Adipose tissue (tissue), 3 donors: ENCODE measurements around the gene BRIP1. TPM values are rescaled to one million over a fixed set of nuclear protein-coding genes. Genes with fewer than 3 reads are reported as not detected.
"Not testable (repeated sequence)": the region's sequence is repeated elsewhere in the genome, so short reads cannot be mapped to it uniquely, and the experiment has no call there.

Experiments
- H3K27ac ChIP-seq: one replicate; pipeline ENCODE4 v1.5.1; 2013; ENCODE audit warnings: low read depth, low read length
- WGBS, 3 donors: extraction: QIAGEN DNeasy Blood & Tissue Kit; methylation state at CpG; one replicate each; pipeline ENCODE4 v1.1.7; 2013; 5-methylcytosine and 5-hydroxymethylcytosine counted together
- polyA plus RNA-seq, 3 donors: library from polyadenylated mRNA; stranded (reverse); fragments of 200-250 nt; gene quantifications; one replicate each; pipeline ENCODE4 v1.2.3, GENCODE V29; 2013
- donor health status: healthy with polysubstance abuse.
- donor health status: Bipolar disorder and iron deficiency.
- donor health status: healthy.

BRIP1 gene
- polyA plus RNA-seq, 3 donors: 0.11 to 0.25 (median 0.15) TPM

- 94 to 100% (median 100%) methylated on average over 1 of the region's 1 CpG for WGBS, 3 donors
- H3K27ac ChIP-seq: no peak overlapping the region
Measured at GRCh38 chr17:61753696-61754095, 109.6 kb downstream of the BRIP1 start.

- WGBS, 3 donors: 44 to 79% (median 72%) methylated on average over 1 of the region's 1 CpG
- H3K27ac ChIP-seq: no peak overlapping the region
Measured at GRCh38 chr17:61750656-61751055, 112.7 kb downstream of the BRIP1 start.

- 95 to 98% (median 97%) methylated on average over 3 of the region's 3 CpGs for WGBS, 3 donors
- no peak overlapping the region for H3K27ac ChIP-seq
Measured at GRCh38 chr17:61749823-61750404, 113.4 kb downstream of the BRIP1 start.

- 96 to 98% (median 97%) methylated on average over 3 of the region's 3 CpGs for WGBS, 3 donors
- no peak overlapping the region for H3K27ac ChIP-seq
Measured at GRCh38 chr17:61746248-61746985, 116.9 kb downstream of the BRIP1 start.

GRCh38 chr17:61744804-61745203 is 118.5 kb downstream of the BRIP1 start:
- no peak overlapping the region for H3K27ac ChIP-seq

GRCh38 chr17:61744252-61744651 is 119.1 kb downstream of the BRIP1 start:
- WGBS, 3 donors: 91 to 100% (median 96%) methylated on average over 3 of the region's 3 CpGs
- no peak overlapping the region for H3K27ac ChIP-seq

GRCh38 chr17:61743766-61744165 is 119.6 kb downstream of the BRIP1 start:
- H3K27ac ChIP-seq: no peak overlapping the region
- WGBS, 3 donors: 97 to 99% (median 97%) methylated on average over 6 of the region's 6 CpGs

- no peak overlapping the region for H3K27ac ChIP-seq
Measured at GRCh38 chr17:61739002-61739401, 124.3 kb downstream of the BRIP1 start.

- H3K27ac ChIP-seq: no peak overlapping the region
Measured at GRCh38 chr17:61738249-61738648, 125.1 kb downstream of the BRIP1 start.

- no peak overlapping the region for H3K27ac ChIP-seq
- 97% methylated on average over 4 of the region's 4 CpGs for WGBS, 3 donors
Measured at GRCh38 chr17:61737820-61738219, 125.5 kb downstream of the BRIP1 start.

- no peak overlapping the region for H3K27ac ChIP-seq
Measured at GRCh38 chr17:61736438-61736837, 126.9 kb downstream of the BRIP1 start.

- H3K27ac ChIP-seq: no peak overlapping the region
- WGBS, 3 donors: 94 to 97% (median 96%) methylated on average over 2 of the region's 2 CpGs
Measured at GRCh38 chr17:61735807-61736206, 127.5 kb downstream of the BRIP1 start.

GRCh38 chr17:61734466-61734865 is 128.9 kb downstream of the BRIP1 start:
- H3K27ac ChIP-seq: no peak overlapping the region

- WGBS, 3 donors: 84 to 97% (median 91%) methylated on average over 3 of the region's 3 CpGs
- H3K27ac ChIP-seq: no peak overlapping the region
Measured at GRCh38 chr17:61734012-61734411, 129.3 kb downstream of the BRIP1 start.

GRCh38 chr17:61733021-61733420 is 130.3 kb downstream of the BRIP1 start:
- 98 to 99% (median 99%) methylated on average over 5 of the region's 5 CpGs for WGBS, 3 donors
- H3K27ac ChIP-seq: no peak overlapping the region

GRCh38 chr17:61732169-61732568 is 131.2 kb downstream of the BRIP1 start:
- no peak overlapping the region for H3K27ac ChIP-seq
- WGBS, 3 donors: 79 to 84% (median 79%) methylated on average over 3 of the region's 3 CpGs

- H3K27ac ChIP-seq: no peak overlapping the region
Measured at GRCh38 chr17:61731330-61731729, 132.0 kb downstream of the BRIP1 start.

GRCh38 chr17:61729690-61730268 is 133.5 kb downstream of the BRIP1 start:
- no peak overlapping the region for H3K27ac ChIP-seq
- 85 to 97% (median 90%) methylated on average over 5 of the region's 5 CpGs for WGBS, 3 donors

GRCh38 chr17:61728297-61728836 is 135.0 kb downstream of the BRIP1 start:
- WGBS, 3 donors: 80 to 89% (median 84%) methylated on average over 3 of the region's 3 CpGs
- H3K27ac ChIP-seq: no peak overlapping the region

- not testable (repeated sequence) for H3K27ac ChIP-seq
- WGBS, 3 donors: 96 to 100% (median 98%) methylated on average over 8 of the region's 8 CpGs
Measured at GRCh38 chr17:61727798-61728197, 135.5 kb downstream of the BRIP1 start.
